AG09309 (cell line): ENCODE results near the gene C11orf24.

Source experiments
- DNase-seq: peaks from one replicate; pipeline ENCODE4 v3.0.0-alpha.2; 2010; ENCODE audit warnings: low read depth
- H3K4me3 ChIP-seq: 2 replicates; pipeline ENCODE4 v1.5.1; 2011; ENCODE audit warnings: mild to moderate bottlenecking, low read depth, low read length, moderate library complexity; ENCODE audit not compliant: control insufficient read depth
- TF ChIP-seq, protein P1 (sequence below): IDR thresholded peaks from 2 replicates; pipeline ENCODE4 v1.5.1; 2011; ENCODE audit warnings: mild to moderate bottlenecking, low read depth, low read length, inconsistent platforms; ENCODE audit not compliant: insufficient read depth, control insufficient read depth; ENCODE audit errors: missing control alignments

The C11orf24 gene

GRCh38 chr11:68279676-68280075 is 7.9 kb upstream of the C11orf24 start:
- DNase-seq: no peak
- TF ChIP-seq, protein P1, sequence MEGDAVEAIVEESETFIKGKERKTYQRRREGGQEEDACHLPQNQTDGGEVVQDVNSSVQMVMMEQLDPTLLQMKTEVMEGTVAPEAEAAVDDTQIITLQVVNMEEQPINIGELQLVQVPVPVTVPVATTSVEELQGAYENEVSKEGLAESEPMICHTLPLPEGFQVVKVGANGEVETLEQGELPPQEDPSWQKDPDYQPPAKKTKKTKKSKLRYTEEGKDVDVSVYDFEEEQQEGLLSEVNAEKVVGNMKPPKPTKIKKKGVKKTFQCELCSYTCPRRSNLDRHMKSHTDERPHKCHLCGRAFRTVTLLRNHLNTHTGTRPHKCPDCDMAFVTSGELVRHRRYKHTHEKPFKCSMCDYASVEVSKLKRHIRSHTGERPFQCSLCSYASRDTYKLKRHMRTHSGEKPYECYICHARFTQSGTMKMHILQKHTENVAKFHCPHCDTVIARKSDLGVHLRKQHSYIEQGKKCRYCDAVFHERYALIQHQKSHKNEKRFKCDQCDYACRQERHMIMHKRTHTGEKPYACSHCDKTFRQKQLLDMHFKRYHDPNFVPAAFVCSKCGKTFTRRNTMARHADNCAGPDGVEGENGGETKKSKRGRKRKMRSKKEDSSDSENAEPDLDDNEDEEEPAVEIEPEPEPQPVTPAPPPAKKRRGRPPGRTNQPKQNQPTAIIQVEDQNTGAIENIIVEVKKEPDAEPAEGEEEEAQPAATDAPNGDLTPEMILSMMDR: no peak
- no peak overlapping the region for H3K4me3 ChIP-seq

DNA sequence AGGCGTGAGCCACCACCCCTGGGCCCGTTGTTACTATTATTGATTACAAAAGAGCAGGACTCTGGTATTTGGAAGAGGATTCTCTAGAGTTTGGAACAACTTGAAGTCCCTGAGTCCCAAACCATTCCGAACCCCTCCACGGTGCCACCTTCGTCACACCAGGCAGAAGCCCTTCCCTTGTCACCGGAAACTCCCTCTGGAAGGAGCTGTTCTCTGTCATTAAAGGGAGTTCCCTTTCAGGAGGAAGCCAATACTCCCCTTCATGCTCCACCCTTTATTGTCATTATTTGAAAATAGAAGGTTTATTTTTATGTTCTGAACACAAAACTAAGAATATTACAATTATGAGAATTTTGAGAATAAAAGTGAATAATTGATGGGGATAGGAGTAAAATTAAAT is 5.1 kb upstream of the C11orf24 start:
- no peak for DNase-seq
- H3K4me3 ChIP-seq: no peak overlapping the region
- TF ChIP-seq, protein P1: no peak

DNA sequence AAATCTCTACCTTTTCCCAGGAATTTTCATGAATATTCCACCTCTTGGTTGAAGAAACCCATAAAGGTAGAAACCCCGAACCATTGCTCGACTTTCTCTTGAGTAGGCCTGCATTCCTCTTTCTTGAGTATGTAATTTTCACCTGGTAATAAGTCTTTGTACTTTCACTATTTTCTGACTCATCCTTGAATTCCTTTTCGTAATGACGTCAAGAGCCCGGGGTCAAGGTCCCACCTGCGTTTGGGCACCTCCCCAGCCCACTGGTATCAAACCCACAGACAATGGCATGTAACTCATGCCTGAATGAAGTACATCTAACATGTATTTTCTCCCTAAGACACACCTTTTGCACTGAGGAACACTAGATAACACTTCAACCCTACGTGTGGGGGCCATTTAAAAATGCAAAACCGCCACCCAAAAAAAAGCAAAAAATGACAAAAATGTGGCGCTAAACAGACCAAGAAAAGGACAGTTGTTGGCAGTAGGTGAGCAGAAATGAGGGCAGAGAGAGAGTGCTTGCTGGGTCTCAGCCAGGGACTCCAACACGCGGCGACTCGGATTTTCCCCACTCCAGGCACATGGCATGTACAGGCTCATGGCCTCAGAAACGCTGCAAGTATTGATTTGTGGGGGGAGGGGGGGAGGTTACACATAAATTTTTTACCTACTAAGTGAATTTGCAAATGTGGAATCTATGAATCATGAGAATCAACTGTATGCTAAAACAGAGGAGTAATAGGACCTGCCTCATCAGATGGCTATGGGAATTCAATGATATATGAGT is 4.1 kb upstream of the C11orf24 start:
- TF ChIP-seq, protein P1: no peak
- DNase-seq: no peak
- no peak overlapping the region for H3K4me3 ChIP-seq

GRCh38 chr11:68274306-68274705 is 2.5 kb upstream of the C11orf24 start:
- TF ChIP-seq, protein P1: no peak
- no peak overlapping the region for H3K4me3 ChIP-seq
- DNase-seq: no peak

GRCh38 chr11:68273026-68273738 is 1.4 kb upstream of the C11orf24 start:
- no peak for DNase-seq
- TF ChIP-seq, protein P1: no peak
- no peak overlapping the region for H3K4me3 ChIP-seq

DNA sequence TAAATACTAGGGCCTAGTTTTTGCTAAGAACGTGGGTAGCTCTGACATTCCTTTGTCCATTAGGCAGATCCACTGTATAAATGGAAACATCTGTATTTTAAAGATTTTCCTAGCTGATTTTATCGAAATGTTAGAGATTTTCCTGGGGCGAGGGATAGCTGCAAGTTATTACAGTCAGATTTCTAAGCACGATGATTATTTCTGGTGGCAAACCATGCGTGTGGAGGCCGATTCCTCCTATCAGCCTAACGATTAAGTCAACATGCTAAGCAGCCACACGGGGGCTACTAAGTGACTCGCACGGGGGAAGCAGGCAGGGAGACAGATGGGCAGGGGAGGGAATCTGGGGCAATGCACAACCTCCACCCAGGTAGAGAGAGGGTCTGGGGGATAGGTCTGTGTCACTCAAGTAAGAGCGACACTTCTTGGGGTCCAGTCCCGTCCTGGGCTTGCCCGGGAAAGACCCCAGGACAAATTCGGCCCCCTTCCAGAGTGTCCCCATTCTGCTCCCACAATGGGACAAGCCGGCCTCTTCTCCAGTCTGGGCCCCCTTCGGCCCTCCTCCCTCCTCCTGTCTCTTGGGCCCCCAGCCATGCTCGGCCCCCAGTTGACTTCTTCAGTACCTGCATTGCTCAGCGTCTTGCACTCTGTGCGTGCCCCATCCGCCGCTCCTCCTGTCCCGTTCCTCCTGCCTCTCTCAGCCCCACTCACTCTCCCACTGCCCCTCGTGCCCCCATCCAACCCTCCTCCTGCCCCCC is 571 bp downstream of the C11orf24 start:
- peak; percentile 60 for DNase-seq
- H3K4me3 ChIP-seq: peak overlapping the region; percentile 97
- TF ChIP-seq, protein P1: peak; percentile 65
